Natural killer cell treated with Interleukin-12 subunit alpha and Interleukin-12 subunit beta and Interleukin-15 and Interleukin-18, amount 100 ng/mL, for 72 hours (primary cell): ENCODE data around the gene PTCRA. TPM values are rescaled to one million over a fixed set of nuclear protein-coding genes. Genes with fewer than 3 reads are reported as not detected.

Experiments used
- ATAC-seq, 2 donors: fragments of 150-1000 bp; cut with Tn5 transposase in 1 of 2; sonication (Bioruptor Pico), chemical (Tn5 transposase) in 1 of 2; 2 replicates each; pipeline ENCODE4 v1.10.0; 2021
- DNase-seq: peaks from one replicate; pipeline ENCODE4 v3.0.0; 2022; ENCODE audit warnings: low spot score
- H3K27ac Mint-ChIP-seq, 2 donors: 1 replicate in 1 of 2; 2 replicates in 1 of 2; pipeline ENCODE4 v1.8.0; 2022; ENCODE audit warnings: mixed read lengths in 2 of 2, mild to moderate bottlenecking in 1 of 2, moderate library complexity in 1 of 2
- H3K27me3 Mint-ChIP-seq, 2 donors: 1 replicate in 1 of 2; 2 replicates in 1 of 2; pipeline ENCODE4 v1.8.0; 2022; ENCODE audit warnings: mixed read lengths in 2 of 2
- H3K36me3 Mint-ChIP-seq: one replicate; pipeline ENCODE4 v1.8.0; 2022; ENCODE audit warnings: mixed read lengths
- H3K4me1 Mint-ChIP-seq, 2 donors: 1 replicate in 1 of 2; 2 replicates in 1 of 2; pipeline ENCODE4 v1.8.0; 2022; ENCODE audit warnings: low read depth in 2 of 2, mixed read lengths in 2 of 2, mild to moderate bottlenecking in 1 of 2
- H3K4me3 Mint-ChIP-seq: one replicate; pipeline ENCODE4 v1.8.0; 2022; ENCODE audit warnings: mixed read lengths
- H3K9me3 Mint-ChIP-seq: 2 replicates; pipeline ENCODE4 v1.8.0; 2022; ENCODE audit warnings: mixed read lengths
- total RNA-seq, 2 donors: library from RNA; stranded (reverse); gene quantifications; one replicate each; pipeline ENCODE4 v1.2.3, GENCODE V29; 2022

The PTCRA gene
- total RNA-seq, 2 donors from 2014 or later: not detected

GRCh38 chr6:42963855-42964605 is 48.2 kb downstream of the PTCRA start:
- Mint-ChIP-seq H3K27ac (no peak overlapping the region), H3K4me3 (no peak overlapping the region), H3K4me1 (peaks cover 9 to 11% of the 10 kb centered on the region in 2 donors), H3K36me3 (no peaks in the 10 kb centered on the region), H3K27me3 (peaks cover 7 to 8% of the 10 kb centered on the region in 2 donors), H3K9me3 (no peaks in the 10 kb centered on the region)
- no peak for ATAC-seq
- no peak for DNase-seq

- H3K36me3 Mint-ChIP-seq: no peaks in the 10 kb centered on the region
- H3K9me3 Mint-ChIP-seq: no peaks in the 10 kb centered on the region
- peaks cover 0 to 3% of the 10 kb centered on the region in 2 donors for H3K27me3 Mint-ChIP-seq
- DNase-seq (no peak), ATAC-seq (no peak)
- no peak overlapping the region for H3K27ac Mint-ChIP-seq
- H3K4me3 Mint-ChIP-seq: no peak overlapping the region
- peaks cover 3 to 5% of the 10 kb centered on the region in 2 donors for H3K4me1 Mint-ChIP-seq
Observed at GRCh38 chr6:42966571-42966970, 50.7 kb downstream of the PTCRA start.

- Mint-ChIP-seq H3K27ac (no peak overlapping the region), H3K27me3 (no peaks in the 10 kb centered on the region), H3K4me3 (no peak overlapping the region), H3K36me3 (no peaks in the 10 kb centered on the region), H3K9me3 (no peaks in the 10 kb centered on the region), H3K4me1 (peaks cover 3 to 7% of the 10 kb centered on the region in 2 donors)
- ATAC-seq: no peak
- no peak for DNase-seq
Observed at GRCh38 chr6:42967228-42967627, 51.4 kb downstream of the PTCRA start.

- DNase-seq (no peak), ATAC-seq (no peak)
- Mint-ChIP-seq H3K9me3 (no peaks in the 10 kb centered on the region), H3K4me1 (peaks cover 3 to 7% of the 10 kb centered on the region in 2 donors), H3K27me3 (no peaks in the 10 kb centered on the region), H3K4me3 (no peak overlapping the region), H3K36me3 (no peaks in the 10 kb centered on the region), H3K27ac (no peak overlapping the region)
Observed at GRCh38 chr6:42968126-42968701, 52.4 kb downstream of the PTCRA start.

GRCh38 chr6:42968783-42969182 is 52.9 kb downstream of the PTCRA start:
- Mint-ChIP-seq H3K4me3 (no peak overlapping the region), H3K4me1 (peaks cover 3 to 7% of the 10 kb centered on the region in 2 donors)

GRCh38 chr6:42969431-42969830 is 53.6 kb downstream of the PTCRA start:
- Mint-ChIP-seq H3K36me3 (no peaks in the 10 kb centered on the region), H3K9me3 (no peaks in the 10 kb centered on the region), H3K4me1 (peaks cover 3 to 7% of the 10 kb centered on the region in 2 donors), H3K4me3 (no peak overlapping the region), H3K27me3 (no peaks in the 10 kb centered on the region), H3K27ac (no peak overlapping the region)
- ATAC-seq (no peak), DNase-seq (no peak)

More at GRCh38 chr6:42968783-42969182, 52.9 kb downstream of the PTCRA start:
- no peak for DNase-seq
- Mint-ChIP-seq H3K27ac (no peak overlapping the region), H3K36me3 (no peaks in the 10 kb centered on the region), H3K9me3 (no peaks in the 10 kb centered on the region), H3K27me3 (no peaks in the 10 kb centered on the region)
- no peak for ATAC-seq

GRCh38 chr6:42969934-42970333 is 54.1 kb downstream of the PTCRA start:
- no peak overlapping the region for H3K27ac Mint-ChIP-seq
- H3K4me3 Mint-ChIP-seq: no peak overlapping the region
- no peak for ATAC-seq
- H3K36me3 Mint-ChIP-seq: no peaks in the 10 kb centered on the region
- no peak for DNase-seq
- no peaks in the 10 kb centered on the region for H3K27me3 Mint-ChIP-seq
- H3K9me3 Mint-ChIP-seq: no peaks in the 10 kb centered on the region
- peaks cover 3 to 7% of the 10 kb centered on the region in 2 donors for H3K4me1 Mint-ChIP-seq

- ATAC-seq (no peak), DNase-seq (no peak)
- no peak overlapping the region for H3K27ac Mint-ChIP-seq
- no peak overlapping the region for H3K4me3 Mint-ChIP-seq
- H3K4me1 Mint-ChIP-seq: peaks cover 3 to 7% of the 10 kb centered on the region in 2 donors
- H3K27me3 Mint-ChIP-seq: no peaks in the 10 kb centered on the region
- no peaks in the 10 kb centered on the region for H3K9me3 Mint-ChIP-seq
- no peaks in the 10 kb centered on the region for H3K36me3 Mint-ChIP-seq
Observed at GRCh38 chr6:42970871-42971612, 55.2 kb downstream of the PTCRA start.

- H3K27me3 Mint-ChIP-seq: no peaks in the 10 kb centered on the region
- ATAC-seq: no peak
- no peak for DNase-seq
- H3K27ac Mint-ChIP-seq: no peak overlapping the region
- H3K36me3 Mint-ChIP-seq: peaks cover 3% of the 10 kb centered on the region
- H3K4me3 Mint-ChIP-seq: no peak overlapping the region
- no peaks in the 10 kb centered on the region for H3K9me3 Mint-ChIP-seq
- peaks cover 7 to 10% of the 10 kb centered on the region in 2 donors for H3K4me1 Mint-ChIP-seq
Observed at GRCh38 chr6:42971746-42972327, 56.0 kb downstream of the PTCRA start.

- Mint-ChIP-seq H3K27ac (no peak overlapping the region), H3K4me1 (peaks cover 12 to 20% of the 10 kb centered on the region in 2 donors), H3K4me3 (no peak overlapping the region), H3K27me3 (no peaks in the 10 kb centered on the region), H3K36me3 (peaks cover 6% of the 10 kb centered on the region), H3K9me3 (no peaks in the 10 kb centered on the region)
- no peak for DNase-seq
- ATAC-seq: no peak
Observed at GRCh38 chr6:42973926-42974325, 58.1 kb downstream of the PTCRA start.

GRCh38 chr6:42974919-42975505 is 59.2 kb downstream of the PTCRA start:
- Mint-ChIP-seq H3K4me3 (no peak overlapping the region), H3K27ac (peak overlapping the region in 1 of 2 donors; percentile 51), H3K27me3 (no peaks in the 10 kb centered on the region), H3K9me3 (no peaks in the 10 kb centered on the region), H3K4me1 (peaks cover 23 to 31% of the 10 kb centered on the region in 2 donors), H3K36me3 (peaks cover 6% of the 10 kb centered on the region)
- no peak for DNase-seq
- no peak for ATAC-seq
